Ishikawa (cell line): ENCODE results near the gene KISS1R.

ENCODE experiments used
- CEBPB ChIP-seq: IDR thresholded peaks from 2 replicates; pipeline ENCODE4 v1.6.1; 2012
- EGR1 ChIP-seq: IDR thresholded peaks from 2 replicates; pipeline ENCODE4 v1.6.1; 2012
- EP300 ChIP-seq: IDR thresholded peaks from 2 replicates; pipeline ENCODE4 v1.6.1; 2012; ENCODE audit warnings: borderline replicate concordance
- FOXM1 ChIP-seq: IDR thresholded peaks from 2 replicates; pipeline ENCODE4 v1.6.1; 2012; ENCODE audit warnings: low read depth, borderline replicate concordance
- MAX ChIP-seq: IDR thresholded peaks from 2 replicates; pipeline ENCODE4 v1.6.1; 2012
- RAD21 ChIP-seq: IDR thresholded peaks from 2 replicates; pipeline ENCODE4 v1.6.1; 2012; ENCODE audit warnings: low read depth
- REST ChIP-seq: IDR thresholded peaks from 2 replicates; pipeline ENCODE4 v1.6.1; 2012; ENCODE audit warnings: low read depth, mild to moderate bottlenecking
- TAF1 ChIP-seq: IDR thresholded peaks from 2 replicates; pipeline ENCODE4 v1.6.1; 2012; ENCODE audit warnings: low read depth, mild to moderate bottlenecking
- TCF12 ChIP-seq: IDR thresholded peaks from 2 replicates; pipeline ENCODE4 v1.6.1; 2012; ENCODE audit warnings: low read depth
- TEAD4 ChIP-seq: IDR thresholded peaks from 2 replicates; pipeline ENCODE4 v1.6.1; 2012
- USF1 ChIP-seq: IDR thresholded peaks from 2 replicates; pipeline ENCODE4 v1.6.1; 2012
- YY1 ChIP-seq: IDR thresholded peaks from 2 replicates; pipeline ENCODE4 v1.6.1; 2012; ENCODE audit warnings: low read depth

- TF ChIP-seq CEBPB (no peak), EP300 (no peak), MAX (no peak), TCF12 (no peak), YY1 (no peak), REST (no peak), TAF1 (no peak), FOXM1 (no peak), USF1 (no peak), EGR1 (no peak), RAD21 (no peak), TEAD4 (no peak)
Measured at GRCh38 chr19:934197-934840, 17.2 kb downstream of the KISS1R start.
